CD4-positive, alpha-beta memory T cell (primary cell): ENCODE measurements around the gene EXOC3L1. TPM values are rescaled to one million over a fixed set of nuclear protein-coding genes. Genes with fewer than 3 reads are reported as not detected.
A peak's percentile ranks its signal among the peaks of the same experiment; 100 is the strongest.

ENCODE experiments used
- CTCF ChIA-PET: fragments of 350-600 bp; sonication (Branson Sonifier 250); formaldehyde crosslinking; loops from one replicate; lab custom pipeline; 2021; ENCODE audit warnings: inconsistent platforms; ENCODE audit not compliant: partially characterized antibody; lab: Charles Lee
- POLR2A ChIA-PET: fragments of 350-600 bp; sonication (Branson Sonifier 250); formaldehyde crosslinking; loops from one replicate; lab custom pipeline; 2021; ENCODE audit not compliant: partially characterized antibody; lab: Charles Lee
- DNase-seq, 5 donors: peaks; one replicate each; pipeline versions ENCODE4 v3.0.0 to v3.0.0-alpha.2; 2020 to 2022; ENCODE audit warnings: mixed read lengths in 1 of 5
- H3K27ac ChIP-seq: one replicate; pipeline ENCODE4 v1.7.0; 2013; ENCODE audit warnings: low read depth, low read length
- H3K27me3 ChIP-seq: 2 replicates; pipeline ENCODE4 v1.7.0; 2013; ENCODE audit warnings: mild to moderate bottlenecking, low read length, moderate library complexity; ENCODE audit not compliant: insufficient read depth
- H3K36me3 ChIP-seq: 2 replicates; pipeline ENCODE4 v1.7.0; 2013; ENCODE audit warnings: mild to moderate bottlenecking, low read length, moderate library complexity; ENCODE audit not compliant: insufficient read depth
- H3K4me1 ChIP-seq: 2 replicates; pipeline ENCODE4 v1.7.0; 2013; ENCODE audit warnings: mild to moderate bottlenecking, low read length, moderate library complexity; ENCODE audit not compliant: insufficient read depth
- H3K4me3 ChIP-seq, 2 donors: one replicate each; pipeline ENCODE4 v1.7.0; 2013; ENCODE audit warnings: low read length in 2 of 2, mild to moderate bottlenecking in 1 of 2
- H3K9me3 ChIP-seq, 2 donors: one replicate each; pipeline ENCODE4 v1.7.0; 2013; ENCODE audit warnings: low read length in 2 of 2, control low read depth in 1 of 2; ENCODE audit not compliant: control insufficient read depth in 1 of 2
- H3K27ac Mint-ChIP-seq, 7 donors: one replicate each; pipeline ENCODE4 v1.8.0; 2020 to 2021; ENCODE audit warnings: mixed read lengths in 7 of 7, mild to moderate bottlenecking in 6 of 7, inconsistent platforms in 3 of 7, moderate library complexity in 3 of 7
- H3K27me3 Mint-ChIP-seq, 2 donors: one replicate each; pipeline ENCODE4 v1.8.0; 2020 to 2021; ENCODE audit warnings: mixed read lengths in 2 of 2
- H3K36me3 Mint-ChIP-seq, 2 donors: one replicate each; pipeline ENCODE4 v1.8.0; 2020 to 2021; ENCODE audit warnings: mixed read lengths in 2 of 2, inconsistent platforms in 1 of 2, mild to moderate bottlenecking in 1 of 2
- H3K4me1 Mint-ChIP-seq, 4 donors: one replicate each; pipeline ENCODE4 v1.8.0; 2020 to 2021; ENCODE audit warnings: mixed read lengths in 4 of 4, mild to moderate bottlenecking in 1 of 4
- H3K4me3 Mint-ChIP-seq, 8 donors: one replicate each; pipeline ENCODE4 v1.8.0; 2020 to 2021; ENCODE audit warnings: mixed read lengths in 8 of 8, mild to moderate bottlenecking in 7 of 8, moderate library complexity in 6 of 8, inconsistent platforms in 3 of 8
- H3K9me3 Mint-ChIP-seq, 8 donors: one replicate each; pipeline ENCODE4 v1.8.0; 2020 to 2021; ENCODE audit warnings: mixed read lengths in 8 of 8, mild to moderate bottlenecking in 5 of 8, inconsistent platforms in 3 of 8, moderate library complexity in 1 of 8
- intact Hi-C: fragments of 100-400 bp; cut with micrococcal nuclease; formaldehyde crosslinking; loops from one replicate; pipeline ENCODE4 v1.15.1; 2023
- polyA plus RNA-seq, 2 donors: library from polyadenylated mRNA; unstranded; fragments of 300-500 nt; fragmentation: Illumina TruSeq; gene quantifications; one replicate each; pipeline ENCODE4 v1.2.3, GENCODE V29; 2021
- total RNA-seq, 2 experiments: library from RNA; stranded (reverse); gene quantifications; one replicate each; pipeline ENCODE4 v1.2.3, GENCODE V29; 2021

EXOC3L1 gene
- total and polyA plus RNA-seq, 4 experiments from 2014 or later = 0.21 TPM; not detected in 3

GRCh38 chr16:67216612-67217490 lies 26.9 kb upstream of the EXOC3L1 start:
- H3K27me3 Mint-ChIP-seq = no peaks in the 10 kb centered on the region
- peak overlapping the region in 3 of 7 donors; percentile 24 to 71 (median 50) for H3K27ac Mint-ChIP-seq
- no peaks in the 10 kb centered on the region for H3K4me1 ChIP-seq
- ChIA-PET CTCF (no interaction called here), POLR2A (no interaction called here)
- H3K4me3 ChIP-seq = no peak overlapping the region
- no peak overlapping the region for H3K27ac ChIP-seq
- H3K9me3 ChIP-seq = no peaks in the 10 kb centered on the region
- H3K9me3 Mint-ChIP-seq = no peaks in the 10 kb centered on the region
- peaks cover 0 to 4% (median 2%) of the 10 kb centered on the region in 4 donors for H3K4me1 Mint-ChIP-seq
- intact Hi-C loops = no loop called here
- H3K27me3 ChIP-seq = no peaks in the 10 kb centered on the region
- no peak for DNase-seq
- H3K36me3 Mint-ChIP-seq = peaks cover 2 to 6% of the 10 kb centered on the region in 2 donors
- no peaks in the 10 kb centered on the region for H3K36me3 ChIP-seq
- no peak overlapping the region for H3K4me3 Mint-ChIP-seq

DNA sequence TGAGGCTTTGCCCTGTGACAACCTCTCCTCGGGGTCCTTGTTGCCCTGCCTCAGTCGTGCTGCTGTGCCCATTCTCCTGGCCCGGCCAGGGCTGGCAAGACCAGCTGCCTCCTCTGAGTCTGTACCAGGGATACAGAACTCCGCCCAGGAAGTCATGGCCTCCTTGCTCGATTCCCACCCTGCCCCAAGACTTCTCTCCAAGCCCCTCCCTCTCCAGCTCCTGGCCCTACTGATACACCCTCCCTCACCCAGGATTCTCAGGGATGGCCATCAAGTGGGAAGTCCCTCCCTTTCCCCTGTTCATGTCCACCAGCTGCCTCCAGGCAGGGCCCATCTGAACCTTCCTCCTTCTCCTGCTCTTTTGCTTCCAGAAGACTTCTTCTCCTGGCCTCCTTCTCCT lies 25.8 kb upstream of the EXOC3L1 start:
- intact Hi-C loops = no loop called here
- Mint-ChIP-seq H3K27ac (peak overlapping the region in 3 of 7 donors; percentile 13 to 53 (median 43)), H3K9me3 (no peaks in the 10 kb centered on the region), H3K4me3 (no peak overlapping the region), H3K36me3 (peaks cover 2 to 5% of the 10 kb centered on the region in 2 donors), H3K4me1 (peaks cover 0 to 3% (median 2%) of the 10 kb centered on the region in 4 donors), H3K27me3 (no peaks in the 10 kb centered on the region)
- Histone ChIP-seq H3K27ac (no peak overlapping the region), H3K27me3 (no peaks in the 10 kb centered on the region), H3K4me1 (no peaks in the 10 kb centered on the region), H3K4me3 (no peak overlapping the region), H3K36me3 (no peaks in the 10 kb centered on the region), H3K9me3 (no peaks in the 10 kb centered on the region)
- ChIA-PET CTCF (interaction anchor here (0.7 kb wide), 1 partner anchor 550 kb away, joined by 3 read pairs; no protein-coding TSS in a partner anchor), POLR2A (interaction anchor here (1.1 to 1.9 kb wide), 3 partner anchors 8 to 23 kb away, joined by 3 to 5 read pairs (median 4); partner anchors contain the start of gene TMEM208)
- DNase-seq = no peak

DNA sequence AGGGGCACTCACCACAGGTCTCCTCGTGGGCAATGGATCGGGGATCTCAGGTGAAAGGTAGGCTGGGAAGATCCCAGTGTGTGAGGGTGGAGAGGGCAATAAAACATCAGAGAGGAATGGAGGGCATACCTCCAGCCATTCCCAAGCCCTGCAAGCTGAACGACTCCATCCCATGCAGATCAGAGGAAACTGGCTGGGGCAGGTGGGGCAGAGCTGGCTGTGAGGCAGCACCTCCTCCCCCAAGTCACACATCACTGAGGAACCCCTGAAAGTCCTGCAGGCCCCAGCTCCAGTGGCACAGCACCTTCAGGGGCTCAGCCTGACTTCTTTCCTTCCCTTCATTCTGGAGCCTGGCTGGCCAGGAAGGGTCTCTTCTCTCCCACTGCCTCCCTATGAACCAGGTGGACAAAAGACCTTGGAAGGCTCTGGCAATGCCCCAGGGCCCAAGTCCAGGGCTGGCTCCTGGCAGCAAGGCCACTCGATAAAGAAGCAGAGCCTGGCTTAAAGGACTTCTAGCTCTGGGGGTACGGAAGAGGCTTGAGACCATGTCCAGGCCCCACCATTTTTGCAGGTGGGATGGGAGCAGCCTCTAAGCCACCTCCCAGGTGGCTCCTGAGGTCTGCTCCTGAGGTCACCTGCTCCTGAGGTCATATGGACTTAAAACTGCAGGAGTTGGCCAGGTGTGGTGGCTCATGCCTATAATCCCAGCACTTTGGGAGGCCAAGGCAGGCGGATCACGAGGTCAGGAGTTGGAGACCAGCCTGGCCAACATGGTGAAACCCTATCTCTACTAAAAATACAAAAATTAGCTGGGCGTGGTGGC lies 23.5 kb upstream of the EXOC3L1 start:
- intact Hi-C loops = no loop called here
- CTCF ChIA-PET = interaction anchor here (1.1 kb wide), 1 partner anchor 259 kb away, joined by 5 read pairs; no protein-coding TSS in a partner anchor
- POLR2A ChIA-PET = interaction anchor here (0.9 kb wide), 1 partner anchor 9 kb away, joined by 3 read pairs; no protein-coding TSS in a partner anchor

DNA sequence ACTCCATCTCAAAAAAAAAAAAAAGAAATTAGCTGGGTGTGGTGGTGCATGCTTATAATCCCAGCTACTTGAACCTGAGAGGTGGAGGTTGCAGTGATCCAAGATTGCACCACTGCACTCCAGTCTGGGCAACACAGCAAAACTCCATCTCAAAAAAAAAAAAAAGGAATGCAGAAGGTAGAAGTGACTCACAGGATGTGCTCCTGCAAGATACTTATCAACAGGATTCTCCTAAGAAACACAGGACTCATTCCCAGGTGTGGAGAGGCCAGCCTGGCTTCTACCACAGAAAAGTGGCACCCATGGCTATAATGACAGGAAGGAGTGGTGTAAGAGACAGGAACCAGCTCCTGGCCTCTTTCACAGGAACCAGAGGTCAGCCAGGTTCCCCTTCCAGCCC lies 22.8 kb upstream of the EXOC3L1 start:
- H3K27ac ChIP-seq = no peak overlapping the region
- H3K4me1 ChIP-seq = no peaks in the 10 kb centered on the region
- H3K36me3 ChIP-seq = no peaks in the 10 kb centered on the region
- Mint-ChIP-seq H3K36me3 (peaks cover 0 to 5% of the 10 kb centered on the region in 2 donors), H3K27ac (peak overlapping the region in 1 of 7 donors; percentile 46), H3K27me3 (no peaks in the 10 kb centered on the region), H3K4me3 (no peak overlapping the region), H3K9me3 (no peaks in the 10 kb centered on the region), H3K4me1 (no peaks in the 10 kb centered on the region)
- POLR2A ChIA-PET = interaction anchor here (0.9 kb wide), 1 partner anchor 9 kb away, joined by 3 read pairs; no protein-coding TSS in a partner anchor
- no peak for DNase-seq
- H3K9me3 ChIP-seq = no peaks in the 10 kb centered on the region
- CTCF ChIA-PET = interaction anchor here (1.1 kb wide), 1 partner anchor 259 kb away, joined by 5 read pairs; no protein-coding TSS in a partner anchor
- H3K4me3 ChIP-seq = no peak overlapping the region
- H3K27me3 ChIP-seq = no peaks in the 10 kb centered on the region
- intact Hi-C loops = no loop called here

More for the DNA sequence above, 23.5 kb upstream of the EXOC3L1 start:
- Histone ChIP-seq H3K27me3 (no peaks in the 10 kb centered on the region), H3K27ac (no peak overlapping the region), H3K4me3 (no peak overlapping the region), H3K36me3 (no peaks in the 10 kb centered on the region), H3K4me1 (no peaks in the 10 kb centered on the region), H3K9me3 (no peaks in the 10 kb centered on the region)
- H3K36me3 Mint-ChIP-seq = peaks cover 0 to 5% of the 10 kb centered on the region in 2 donors
- H3K27me3 Mint-ChIP-seq = no peaks in the 10 kb centered on the region
- H3K27ac Mint-ChIP-seq = peak overlapping the region in 1 of 7 donors; percentile 46
- no peaks in the 10 kb centered on the region for H3K4me1 Mint-ChIP-seq
- no peaks in the 10 kb centered on the region for H3K9me3 Mint-ChIP-seq
- H3K4me3 Mint-ChIP-seq = no peak overlapping the region
- DNase-seq = peak in 1 of 5 donors; percentile 2

- H3K9me3 Mint-ChIP-seq = no peaks in the 10 kb centered on the region
- Histone ChIP-seq H3K4me3 (no peak overlapping the region), H3K36me3 (no peaks in the 10 kb centered on the region), H3K27me3 (no peaks in the 10 kb centered on the region), H3K27ac (no peak overlapping the region), H3K4me1 (no peaks in the 10 kb centered on the region), H3K9me3 (no peaks in the 10 kb centered on the region)
- no peak overlapping the region for H3K27ac Mint-ChIP-seq
- H3K4me3 Mint-ChIP-seq = no peak overlapping the region
- DNase-seq = no peak
- intact Hi-C loops = no loop called here
- ChIA-PET CTCF (no interaction called here), POLR2A (no interaction called here)
- no peaks in the 10 kb centered on the region for H3K27me3 Mint-ChIP-seq
- peaks cover 0 to 3% of the 10 kb centered on the region in 2 donors for H3K36me3 Mint-ChIP-seq
- H3K4me1 Mint-ChIP-seq = no peaks in the 10 kb centered on the region
Observed at GRCh38 chr16:67211674-67212073, 21.7 kb upstream of the EXOC3L1 start.

GRCh38 chr16:67210069-67210937 lies 20.4 kb upstream of the EXOC3L1 start:
- Mint-ChIP-seq H3K9me3 (no peaks in the 10 kb centered on the region), H3K4me1 (no peaks in the 10 kb centered on the region), H3K4me3 (no peak overlapping the region), H3K27ac (no peak overlapping the region), H3K36me3 (peaks cover 0 to 5% of the 10 kb centered on the region in 2 donors), H3K27me3 (no peaks in the 10 kb centered on the region)
- H3K27me3 ChIP-seq = no peaks in the 10 kb centered on the region
- H3K4me1 ChIP-seq = no peaks in the 10 kb centered on the region
- no peak for DNase-seq
- H3K36me3 ChIP-seq = no peaks in the 10 kb centered on the region
- no peak overlapping the region for H3K4me3 ChIP-seq
- ChIA-PET POLR2A (interaction anchor here (1.1 kb wide), 1 partner anchor 18 kb away, joined by 4 read pairs; the partner anchor contains the start of gene E2F4), CTCF (no interaction called here)
- intact Hi-C loops = no loop called here
- no peaks in the 10 kb centered on the region for H3K9me3 ChIP-seq
- H3K27ac ChIP-seq = no peak overlapping the region
